ENCODE measurements around the gene CNBP.

The CNBP gene

DNA sequence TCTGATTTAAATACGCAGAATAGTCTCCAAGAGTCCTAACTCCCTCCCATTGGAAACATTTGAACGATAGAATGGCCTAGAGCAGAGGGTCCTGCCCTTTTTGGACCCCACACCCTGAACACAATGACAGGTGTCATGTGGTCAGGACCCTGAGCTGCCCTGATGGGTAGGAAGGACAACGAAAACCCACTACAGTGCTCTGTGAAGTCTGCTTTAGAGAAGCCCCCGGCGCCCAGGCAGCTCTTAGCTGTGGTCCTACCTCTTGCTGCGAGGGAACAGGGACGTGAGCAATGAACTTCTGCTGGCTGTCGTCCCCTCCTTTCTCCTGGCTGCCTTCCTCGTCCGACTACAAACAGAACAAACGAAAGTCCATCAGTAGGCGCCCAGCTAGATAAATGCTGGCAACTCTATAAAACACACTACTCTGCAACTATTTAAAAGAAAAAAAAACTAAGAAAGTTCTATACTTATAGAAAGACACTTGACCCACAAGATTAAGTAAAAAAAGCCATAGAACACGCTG is 53.3 kb downstream of the CNBP start:
- no peak for DNase-seq

DNA sequence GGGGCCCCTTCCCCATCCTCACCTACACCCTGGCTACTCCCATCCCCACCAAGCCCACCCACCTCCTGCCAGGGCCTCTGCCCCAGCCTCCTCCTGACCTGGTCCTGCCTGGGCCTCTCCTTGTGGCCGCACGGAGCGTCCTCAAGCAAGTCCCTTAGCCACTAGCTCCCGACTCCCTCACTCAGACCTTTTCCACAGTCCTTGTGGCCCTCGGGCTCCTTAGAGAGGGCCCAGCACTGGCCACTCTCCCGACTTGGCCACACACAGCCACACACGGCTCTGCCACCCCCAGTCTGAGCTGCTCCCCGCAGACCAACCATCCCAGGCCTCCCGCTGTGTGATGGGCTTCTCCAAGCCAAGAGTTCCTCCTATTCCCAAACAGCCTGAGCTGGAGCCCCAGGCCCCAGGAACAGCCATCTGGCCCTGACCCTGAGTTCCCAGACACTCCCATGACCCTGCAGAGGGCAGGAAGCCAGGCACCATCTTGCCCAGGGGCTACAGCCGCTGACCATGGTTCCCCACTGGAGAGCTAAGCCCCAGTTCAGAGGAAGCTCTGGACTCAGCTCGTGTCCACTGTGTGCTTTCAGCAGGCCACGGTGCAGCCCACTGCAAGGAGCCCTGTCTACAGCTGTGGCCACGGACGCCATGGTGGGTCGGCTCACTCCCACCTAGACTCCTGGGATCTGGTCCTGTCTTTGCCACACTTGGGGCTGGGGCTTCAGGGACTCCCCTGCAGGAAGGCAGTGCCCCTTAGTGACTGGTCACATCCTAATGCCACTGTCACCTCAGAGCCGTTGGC is 55.1 kb downstream of the CNBP start:
- DNase-seq: no peak

DNA sequence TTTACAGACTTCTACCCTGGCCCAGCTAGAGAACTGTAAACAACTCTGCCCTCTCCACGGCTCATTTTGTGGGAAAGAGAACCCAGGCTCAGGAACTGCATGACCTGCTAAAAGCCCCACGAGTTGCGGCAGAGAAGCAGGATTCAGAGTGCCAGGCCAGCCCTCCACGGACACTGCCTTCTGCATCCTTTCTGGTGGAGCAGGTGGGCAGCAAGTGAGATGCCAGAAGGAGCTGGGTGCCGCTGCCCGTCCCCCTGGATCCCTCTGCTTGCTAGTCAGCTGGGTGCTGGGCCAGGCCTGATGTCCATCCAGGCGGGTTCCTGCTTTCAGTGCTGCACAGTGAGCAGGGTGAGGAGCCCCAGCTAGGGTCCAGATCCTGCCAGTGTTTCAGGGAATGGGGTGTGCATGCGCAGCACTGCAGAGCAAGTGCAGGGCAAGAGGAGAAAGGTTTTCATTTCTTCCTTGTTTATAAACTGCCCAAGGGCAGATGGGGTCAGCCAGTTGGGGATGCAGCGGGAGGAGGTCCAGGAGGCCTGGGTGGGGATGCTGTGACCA is 56.9 kb downstream of the CNBP start:
- DNase-seq: no peak

DNA sequence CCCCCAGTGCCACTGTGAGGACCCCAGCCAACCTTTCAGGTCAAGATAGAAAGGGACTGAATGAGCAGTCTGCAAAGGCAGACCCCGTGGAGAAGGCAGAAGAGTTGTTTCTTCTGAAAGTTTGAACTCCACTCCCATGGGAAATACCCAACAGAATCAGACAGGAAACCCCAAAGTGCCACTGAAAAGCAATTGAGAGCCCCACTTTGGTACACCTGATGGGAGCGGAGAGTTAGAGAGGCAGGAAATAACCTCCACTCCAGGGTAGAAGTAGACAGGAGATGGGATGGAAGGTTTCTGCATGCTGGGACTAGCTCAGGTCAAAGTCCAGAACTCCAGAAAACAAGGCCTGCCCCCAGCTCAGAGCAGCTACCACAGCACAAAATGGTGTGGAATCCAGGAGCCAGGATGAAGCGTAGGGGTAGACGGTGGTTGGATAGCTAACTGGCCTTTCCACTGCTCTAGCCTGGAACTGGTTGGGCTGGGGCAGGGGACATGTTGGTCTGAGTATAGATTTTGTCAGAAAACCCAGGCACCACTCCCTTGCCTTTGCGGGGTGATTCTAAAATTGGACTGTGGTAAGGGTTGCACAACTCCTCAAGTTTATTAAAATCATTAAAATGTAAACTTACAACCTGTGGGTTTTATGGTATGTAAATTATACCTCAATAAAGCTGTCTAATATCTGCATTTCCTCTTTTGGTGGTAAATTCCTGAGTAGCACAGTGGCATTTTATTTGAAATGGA is 60.2 kb downstream of the CNBP start:
- peak; percentile 67 for DNase-seq

DNA sequence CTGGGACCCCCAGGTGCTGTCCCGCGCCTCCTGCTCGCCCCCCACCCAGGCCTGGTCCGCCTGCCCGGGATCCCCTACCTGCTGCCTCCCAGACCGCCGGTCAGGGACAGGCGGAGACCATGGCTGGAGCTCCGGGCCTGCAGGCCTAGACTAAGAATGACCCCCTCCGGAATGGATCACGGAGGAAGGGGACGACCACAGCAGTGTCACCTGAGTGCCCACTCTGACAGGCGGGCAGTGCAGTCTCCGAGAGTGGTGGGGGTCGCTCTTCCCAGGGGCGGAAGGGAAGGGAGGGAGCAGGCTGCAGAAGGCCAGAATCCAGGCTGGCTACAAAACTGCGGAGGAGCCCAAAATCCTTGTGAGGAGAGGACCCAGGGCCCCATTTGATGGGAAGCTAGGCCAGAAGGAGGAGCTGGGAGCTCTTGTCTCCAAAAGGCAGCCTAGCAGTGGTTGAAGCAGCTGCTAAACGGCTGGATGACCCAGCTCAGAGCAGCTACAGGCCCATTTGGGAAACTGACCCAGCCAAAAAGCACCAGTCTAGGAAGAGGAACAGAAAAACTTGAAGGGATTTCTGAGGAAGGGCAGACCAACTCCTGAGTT is 61.2 kb downstream of the CNBP start:
- no peak for DNase-seq

DNA sequence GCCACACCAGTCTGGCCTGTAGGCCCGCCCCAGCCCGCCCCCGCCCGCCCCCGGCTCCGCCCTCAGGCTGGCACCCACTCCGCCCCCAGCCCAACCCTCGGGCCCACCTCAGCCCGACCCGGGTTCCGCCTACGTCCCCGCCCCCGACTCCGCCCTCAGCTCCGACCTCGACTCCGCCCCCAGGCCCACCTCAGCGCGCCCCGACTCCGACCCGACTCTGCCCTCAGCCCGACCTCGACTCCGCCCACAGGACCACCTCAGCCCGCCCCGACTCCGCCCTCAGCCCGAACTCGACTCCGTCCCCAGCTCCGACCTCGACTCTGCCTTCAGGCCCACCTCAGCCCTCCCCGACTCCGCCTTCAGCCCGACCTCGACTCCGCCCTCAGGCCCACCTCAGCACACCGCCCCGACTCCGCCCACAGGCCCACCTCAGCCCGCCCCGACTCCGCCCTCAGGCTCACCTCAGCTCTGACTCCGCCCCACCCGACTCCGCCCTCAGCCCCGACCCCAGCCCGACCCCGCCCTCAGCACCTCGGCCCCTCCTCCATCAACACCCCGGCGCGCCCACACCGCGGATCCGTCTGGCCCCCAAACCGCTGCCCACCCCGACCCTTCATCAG is 61.8 kb downstream of the CNBP start, which contains the start of gene RAB43:
Gene RAB43 (minus strand): TSS at position 13 of the 620 bp plus-strand sequence. CDS start 315 bp downstream, outside the sequence.
- peak; percentile 75 for DNase-seq

DNA sequence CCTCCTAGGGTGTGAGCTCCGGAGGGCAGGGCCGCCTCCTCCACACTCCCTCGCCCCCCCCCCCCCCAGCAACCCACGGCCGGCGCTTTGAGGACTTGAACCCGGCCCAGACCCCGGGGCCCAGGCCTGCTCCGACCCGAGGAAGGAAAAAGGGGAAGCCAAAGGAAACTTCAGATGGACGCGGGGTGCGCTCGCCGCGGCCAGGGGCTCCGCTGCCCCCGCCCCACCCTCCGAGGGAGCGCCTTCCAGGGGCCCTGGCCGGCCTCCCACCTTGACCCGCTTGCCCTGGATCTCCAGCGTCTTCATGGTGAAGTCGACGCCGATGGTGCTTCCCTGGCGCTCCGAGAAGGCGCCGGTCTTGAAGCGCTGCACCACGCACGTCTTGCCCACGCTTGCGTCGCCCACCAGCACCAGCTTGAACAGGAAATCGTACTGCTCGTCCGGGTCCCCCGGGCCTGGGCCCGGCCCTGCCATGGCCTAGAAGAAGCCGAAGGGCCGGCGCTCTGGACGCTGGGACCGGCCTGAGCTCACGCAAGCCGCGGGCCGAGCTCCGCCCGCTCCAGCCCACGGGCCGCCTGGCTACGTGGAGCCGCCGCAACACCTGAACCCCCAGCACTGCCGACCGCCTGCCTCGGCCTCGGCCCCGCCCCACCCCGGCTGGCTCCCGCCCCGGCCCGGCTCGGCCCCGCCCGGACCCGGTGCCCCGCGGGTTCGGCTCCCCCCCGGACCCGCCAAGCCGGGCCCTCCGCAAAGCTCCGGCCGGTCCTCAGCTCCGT is 62.5 kb downstream of the CNBP start:
- no peak for DNase-seq

DNA sequence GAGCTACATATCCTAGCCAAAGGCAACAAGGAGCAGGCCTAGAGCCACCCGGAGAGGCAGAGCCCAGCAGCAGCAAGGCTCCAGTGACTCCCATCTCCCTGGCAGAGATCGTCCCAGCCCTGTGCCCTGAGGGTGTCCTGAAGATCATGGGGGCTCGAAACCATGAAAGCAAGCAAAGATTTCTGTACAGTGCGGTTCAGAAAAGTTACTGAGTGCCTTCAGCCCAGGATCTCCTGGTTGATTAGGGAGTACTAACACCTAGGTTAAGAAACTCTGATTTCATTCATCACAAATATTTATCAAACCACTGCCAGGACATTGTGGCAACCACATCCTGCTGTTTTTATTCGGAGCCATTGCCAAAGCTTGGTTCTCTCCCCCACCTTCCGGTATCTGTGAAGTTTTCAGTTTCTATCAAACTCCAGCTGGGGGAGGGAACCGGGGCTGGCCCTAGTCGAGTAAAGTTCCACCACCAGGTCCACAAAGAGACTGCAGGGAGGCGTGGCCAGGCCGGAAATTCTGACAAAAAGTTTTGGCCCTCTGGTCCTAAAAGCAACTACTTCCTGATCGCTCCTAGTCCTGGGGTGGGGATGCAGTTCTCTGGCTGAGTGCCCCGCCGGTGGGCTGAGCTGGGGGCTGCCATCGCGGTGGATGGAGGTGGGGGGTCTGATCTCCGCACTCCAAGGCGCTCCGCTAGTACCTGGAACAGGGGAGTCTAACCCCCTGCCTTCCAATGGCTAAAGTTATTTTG is 63.3 kb downstream of the CNBP start:
- DNase-seq: peak; percentile 91

DNA sequence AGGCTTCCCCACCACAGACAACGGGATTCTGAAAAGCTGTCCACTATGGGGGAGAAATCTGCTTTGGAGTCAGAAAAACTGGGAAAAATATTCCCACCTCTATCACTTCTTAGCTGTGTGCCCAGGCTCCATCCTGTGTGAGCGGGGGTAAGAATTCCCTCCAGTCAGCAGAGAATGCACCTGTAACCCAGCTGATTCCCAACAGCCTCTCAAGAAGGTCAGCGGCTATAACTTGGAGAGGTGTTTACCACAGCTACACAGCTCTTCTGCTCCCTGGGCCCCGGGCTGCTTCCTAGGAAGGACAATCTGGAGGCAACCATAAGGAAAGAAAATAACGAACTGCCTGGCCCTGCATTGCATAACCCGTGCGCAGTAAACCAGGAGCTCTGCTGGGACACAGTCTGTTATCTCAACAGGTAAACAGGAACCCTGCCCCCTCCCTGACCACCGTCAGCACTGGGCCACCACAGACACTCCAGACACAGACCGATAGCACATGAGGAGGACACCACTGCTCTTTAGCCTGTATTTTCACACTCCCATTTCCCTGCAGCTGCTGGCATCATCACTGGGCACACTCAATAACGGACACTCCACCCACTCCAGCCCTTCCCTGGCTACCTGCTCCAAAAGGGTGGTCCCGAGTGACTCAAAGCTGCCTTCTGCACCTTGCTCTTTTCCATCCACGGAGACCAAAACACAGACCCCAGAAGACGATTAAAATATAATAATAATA is 64.2 kb downstream of the CNBP start:
- no peak for DNase-seq

DNA sequence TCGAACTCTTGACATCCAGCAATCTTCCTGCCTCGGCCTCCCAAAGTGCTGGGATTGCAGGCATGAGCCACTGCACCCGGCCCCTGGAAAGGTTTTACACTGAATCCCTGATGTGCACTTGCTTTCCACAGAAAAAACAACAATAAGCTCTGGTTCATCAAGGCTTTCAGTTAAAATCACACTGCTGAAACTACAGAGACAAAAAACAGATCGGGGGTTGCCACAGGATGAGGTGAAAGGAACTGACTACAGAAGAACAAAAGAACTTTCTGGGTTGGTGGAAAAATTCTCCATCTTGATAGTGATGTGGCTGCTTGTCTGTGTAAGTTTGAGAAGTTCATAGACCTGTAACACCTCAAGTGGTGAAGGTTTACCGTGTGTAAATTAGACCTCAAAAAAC is 65.0 kb downstream of the CNBP start:
- DNase-seq: no peak

All from fibroblast of skin of right quadriceps (primary cell).